Nucleus accumbens (tissue), 56 donors: Measurements from ENCODE around the gene TSKU.
"Not testable (repeated sequence)": the region's sequence is repeated elsewhere in the genome, so short reads cannot be mapped to it uniquely, and the experiment has no call there.

ENCODE experiments used
- DNase-seq, 56 donors: peaks; one replicate each; lab custom pipeline; 2025; lab: John Stamatoyannopoulos, UW

Gene TSKU

DNA sequence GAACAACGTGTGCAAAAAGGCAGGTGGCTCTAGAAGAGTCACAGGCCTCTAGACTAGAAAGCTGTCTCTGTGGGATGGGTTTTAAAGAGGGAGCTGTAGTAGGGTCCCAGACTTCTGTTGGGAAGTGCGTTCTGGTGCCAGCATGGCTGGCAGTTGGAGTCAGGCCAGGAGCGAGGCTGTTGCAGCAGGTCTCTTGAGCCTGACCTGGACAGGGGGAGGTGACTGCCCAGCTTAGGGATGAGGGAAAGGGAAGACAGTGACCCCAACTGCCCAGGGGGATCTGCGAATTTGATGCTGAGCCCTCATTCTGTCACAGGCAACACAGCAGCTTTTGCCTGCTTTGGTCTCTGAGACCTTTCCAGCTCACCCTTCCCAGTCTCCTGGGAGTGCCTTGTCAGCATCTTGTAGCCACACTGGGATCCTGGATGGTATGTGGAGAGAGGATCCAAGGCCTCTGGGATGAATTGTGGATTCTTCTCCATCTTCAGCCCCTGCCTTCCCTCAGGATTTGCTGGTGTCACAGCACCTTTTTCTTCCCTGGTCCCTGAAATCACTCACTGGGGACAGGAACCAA lies 3.4 kb downstream of the TSKU start:
- DNase-seq = no peak

DNA sequence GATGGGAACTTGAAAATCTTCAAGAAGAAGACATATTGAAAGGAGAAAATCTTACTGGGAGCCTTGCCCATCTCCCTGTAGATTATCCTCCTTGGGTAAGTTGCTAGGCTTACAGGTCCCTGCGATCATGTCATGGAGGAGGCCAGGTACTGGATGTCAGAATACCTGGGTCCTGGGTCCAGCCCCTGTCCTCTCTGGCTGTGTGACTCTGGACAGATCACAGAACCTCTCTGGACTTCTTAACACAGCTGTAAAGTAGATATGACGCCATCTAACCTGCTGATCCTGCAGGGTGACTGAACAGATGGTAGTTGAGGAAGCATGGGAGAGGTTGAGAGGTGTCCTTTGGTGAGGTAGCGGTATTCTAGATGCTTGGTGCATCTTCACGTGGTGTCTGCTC lies 4.1 kb downstream of the TSKU start:
- DNase-seq = no peak

GRCh38 chr11:76787911-76788596 lies 4.9 kb downstream of the TSKU start:
- DNase-seq = no peak

DNA sequence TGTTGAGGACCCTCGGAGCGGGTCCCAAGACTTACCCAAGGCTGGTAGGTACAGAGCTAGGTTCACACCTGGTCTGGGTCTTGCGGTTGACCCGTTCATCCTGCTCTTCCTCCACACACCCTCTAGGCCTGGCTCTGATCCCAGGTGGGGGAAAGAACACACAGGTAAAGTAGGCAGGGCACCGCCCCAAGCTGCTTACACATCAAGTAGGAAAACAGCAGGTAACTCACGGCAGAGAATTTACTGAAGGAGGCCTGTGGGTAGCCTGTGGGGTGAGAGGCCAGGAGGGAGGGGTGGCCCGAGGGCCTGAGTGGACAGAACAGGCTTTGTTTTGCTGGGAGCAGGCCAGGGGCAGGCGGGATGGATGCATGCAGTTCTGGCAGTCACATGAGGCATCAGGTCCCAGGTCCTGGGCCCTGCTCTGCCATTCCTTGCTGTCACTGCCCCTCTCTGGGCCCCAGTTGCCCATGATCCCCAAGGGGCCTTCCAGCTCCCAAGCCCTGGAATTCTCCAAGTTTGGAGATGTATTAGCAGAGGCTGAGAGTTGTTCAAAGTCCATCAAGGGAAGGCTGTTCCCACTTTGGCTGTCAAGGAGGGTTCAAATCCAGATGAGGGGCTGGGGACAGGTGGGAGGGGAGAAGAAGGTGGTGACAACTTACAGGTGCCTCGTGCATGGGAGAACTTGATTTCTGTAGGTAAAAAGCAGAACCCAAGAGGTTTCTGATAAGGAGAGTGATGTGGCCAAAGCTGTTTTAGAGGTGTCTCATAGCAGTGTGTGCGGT lies 5.7 kb downstream of the TSKU start:
- peak in 29 of 56 donors; percentile 11 to 64 (median 35) for DNase-seq

GRCh38 chr11:76789443-76789719 lies 6.2 kb downstream of the TSKU start:
- DNase-seq = no peak

DNA sequence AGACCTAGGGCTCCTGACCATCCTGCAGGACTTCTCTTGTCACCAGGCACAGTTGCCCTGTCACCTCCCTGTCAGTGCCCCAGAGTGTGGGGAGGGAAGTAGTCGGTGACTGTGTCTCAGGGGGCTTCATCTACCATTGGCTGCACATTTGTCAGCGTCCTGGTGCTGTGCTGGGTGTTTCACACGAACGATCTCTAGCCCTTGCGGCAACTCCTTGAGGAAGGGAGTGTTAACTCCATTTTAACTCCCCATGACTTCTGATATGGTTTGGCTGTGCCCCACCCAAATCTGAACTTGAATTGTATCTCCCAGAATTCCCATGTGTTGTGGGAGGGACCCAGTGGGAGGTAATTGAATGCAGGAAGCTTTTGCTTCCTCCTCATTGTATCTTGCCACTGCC lies 7.1 kb downstream of the TSKU start:
- no peak for DNase-seq

DNA sequence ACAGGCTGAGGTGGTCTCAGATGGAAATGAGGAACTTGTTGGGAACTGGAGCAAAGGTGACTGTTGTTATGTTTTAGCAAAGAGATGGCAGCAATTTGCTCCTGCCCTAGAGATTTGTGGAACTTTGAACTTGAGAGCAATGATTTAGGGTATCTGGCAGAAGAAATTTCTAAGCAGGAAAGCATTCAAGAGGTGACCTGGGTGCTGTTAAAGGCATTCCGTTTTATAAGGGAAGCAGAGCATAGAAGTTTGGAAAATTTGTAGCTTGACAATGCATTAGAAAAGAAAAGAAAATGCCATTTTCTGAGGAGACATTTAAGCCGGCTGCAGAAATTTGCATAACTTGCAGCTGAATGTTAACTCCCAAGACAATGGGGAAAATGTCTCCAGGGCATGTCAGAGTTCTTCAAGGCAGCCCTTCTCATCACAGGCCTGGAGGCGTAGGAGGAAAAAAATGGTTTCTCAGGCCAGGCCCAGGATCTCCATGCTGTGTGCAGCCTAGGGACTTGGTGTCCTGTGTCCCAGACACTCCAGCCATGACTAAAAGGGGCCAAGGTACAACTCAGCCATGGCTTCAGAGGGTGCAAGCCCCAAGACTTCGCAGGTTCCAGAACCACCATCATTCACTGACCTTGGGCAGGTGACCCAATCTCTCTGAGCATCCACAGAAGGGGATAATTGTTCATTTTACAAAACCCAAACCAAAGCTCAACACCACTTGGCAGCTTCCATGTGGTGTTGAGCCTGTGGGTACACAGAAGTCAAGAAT lies 8.0 kb downstream of the TSKU start:
- not testable (repeated sequence) for DNase-seq

DNA sequence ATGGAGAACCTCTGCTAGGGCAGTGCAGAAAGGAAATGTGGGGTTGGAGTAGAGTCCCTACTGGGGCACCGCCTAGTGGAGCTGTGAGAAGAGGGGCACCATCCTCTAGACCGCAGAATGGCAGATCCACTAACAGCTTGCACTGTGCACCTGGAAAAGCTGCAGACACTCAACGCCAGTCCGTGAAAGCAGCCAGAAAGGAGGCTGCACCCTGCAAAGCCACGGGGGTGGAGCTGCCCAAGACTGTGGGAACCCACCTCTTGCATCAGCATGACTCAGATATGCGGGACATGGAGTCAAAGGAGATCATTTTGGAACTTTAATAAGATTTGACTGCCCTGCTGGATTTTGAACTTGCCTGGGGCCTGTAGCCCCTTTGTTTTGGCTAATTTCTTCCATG lies 8.7 kb downstream of the TSKU start:
- no peak for DNase-seq

GRCh38 chr11:76792505-76793264 lies 9.5 kb downstream of the TSKU start:
- no peak for DNase-seq

GRCh38 chr11:76793391-76794291 lies 10.5 kb downstream of the TSKU start:
- no peak for DNase-seq

DNA sequence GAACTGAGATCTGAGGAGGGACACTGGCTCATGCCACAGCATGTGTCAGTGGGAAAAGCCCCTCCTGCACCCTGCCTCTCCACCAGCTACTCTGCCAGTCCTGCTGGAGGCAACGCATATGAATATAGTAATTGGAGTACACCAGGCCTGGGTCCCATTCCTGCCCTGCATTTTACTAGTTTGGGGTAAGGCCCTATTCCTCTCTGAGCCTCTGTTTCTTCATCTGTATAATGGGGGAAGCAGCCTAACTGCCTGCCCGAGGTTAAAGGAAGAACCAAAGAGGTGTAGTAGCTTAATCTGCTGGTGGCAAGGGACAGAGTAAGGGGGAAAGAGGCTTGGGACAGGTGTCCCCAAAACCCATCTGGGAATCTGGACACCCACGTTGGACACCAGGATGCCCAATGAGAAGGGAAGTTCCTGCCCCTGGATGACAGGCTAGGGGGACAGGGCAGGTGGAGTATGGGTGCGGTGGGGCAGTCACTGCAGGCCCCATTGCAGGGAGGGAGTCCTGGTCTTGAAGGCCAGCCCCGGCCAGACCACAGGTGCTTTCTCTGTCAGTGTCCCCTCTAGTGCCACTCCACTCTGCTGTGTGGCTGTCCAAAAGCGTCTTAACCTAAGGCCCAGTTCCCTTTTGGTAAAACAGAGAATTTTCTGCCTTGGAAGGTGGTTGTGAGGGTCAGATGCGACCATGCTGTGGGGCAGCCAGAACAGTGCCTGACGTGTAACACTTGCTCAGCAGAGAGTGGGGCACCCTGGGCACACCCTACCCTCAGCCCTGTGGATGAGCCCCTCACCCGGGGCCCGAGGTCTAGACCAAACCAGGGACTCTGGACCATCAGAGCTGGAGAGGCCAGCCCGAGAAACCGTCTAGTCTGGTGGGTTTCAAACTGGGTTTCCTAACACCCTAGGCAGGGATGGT lies 11.5 kb downstream of the TSKU start:
- no peak for DNase-seq

DNA sequence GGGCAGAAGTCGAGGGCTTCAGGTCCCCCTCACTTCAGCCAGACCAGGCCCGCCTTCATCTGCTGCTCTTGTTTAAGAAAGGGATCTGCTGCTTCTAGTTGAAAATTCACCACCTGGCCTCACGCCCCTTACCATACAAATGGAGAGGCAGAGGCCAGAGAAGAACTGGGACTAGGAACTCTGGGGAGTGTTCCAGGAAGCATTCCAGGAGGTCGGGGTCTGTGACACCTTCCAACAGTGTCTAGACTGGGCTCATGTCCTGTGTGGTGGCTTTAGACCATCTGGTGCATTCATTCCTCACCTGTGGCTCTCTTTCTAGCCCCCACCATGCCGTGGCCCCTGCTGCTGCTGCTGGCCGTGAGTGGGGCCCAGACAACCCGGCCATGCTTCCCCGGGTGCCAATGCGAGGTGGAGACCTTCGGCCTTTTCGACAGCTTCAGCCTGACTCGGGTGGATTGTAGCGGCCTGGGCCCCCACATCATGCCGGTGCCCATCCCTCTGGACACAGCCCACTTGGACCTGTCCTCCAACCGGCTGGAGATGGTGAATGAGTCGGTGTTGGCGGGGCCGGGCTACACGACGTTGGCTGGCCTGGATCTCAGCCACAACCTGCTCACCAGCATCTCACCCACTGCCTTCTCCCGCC lies 12.3 kb downstream of the TSKU start:
- DNase-seq = no peak

DNA sequence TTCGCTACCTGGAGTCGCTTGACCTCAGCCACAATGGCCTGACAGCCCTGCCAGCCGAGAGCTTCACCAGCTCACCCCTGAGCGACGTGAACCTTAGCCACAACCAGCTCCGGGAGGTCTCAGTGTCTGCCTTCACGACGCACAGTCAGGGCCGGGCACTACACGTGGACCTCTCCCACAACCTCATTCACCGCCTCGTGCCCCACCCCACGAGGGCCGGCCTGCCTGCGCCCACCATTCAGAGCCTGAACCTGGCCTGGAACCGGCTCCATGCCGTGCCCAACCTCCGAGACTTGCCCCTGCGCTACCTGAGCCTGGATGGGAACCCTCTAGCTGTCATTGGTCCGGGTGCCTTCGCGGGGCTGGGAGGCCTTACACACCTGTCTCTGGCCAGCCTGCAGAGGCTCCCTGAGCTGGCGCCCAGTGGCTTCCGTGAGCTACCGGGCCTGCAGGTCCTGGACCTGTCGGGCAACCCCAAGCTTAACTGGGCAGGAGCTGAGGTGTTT lies 12.8 kb downstream of the TSKU start:
- no peak for DNase-seq

GRCh38 chr11:76796511-76797198 lies 13.5 kb downstream of the TSKU start:
- no peak for DNase-seq

GRCh38 chr11:76797341-76798201 lies 14.4 kb downstream of the TSKU start:
- DNase-seq = no peak

- DNase-seq = no peak
Measured at GRCh38 chr11:76798202-76798581, 15.0 kb downstream of the TSKU start.
